Loucy (cell line): Measurements from ENCODE around the gene SATB2.

Experiments
- H2AFZ ChIP-seq: fragments of 200-600 bp; sonication (generic); 2 replicates; pipeline ENCODE4 v1.6.0; 2016; ENCODE audit warnings: antibody characterized with exemption, mild to moderate bottlenecking, low read length, moderate library complexity
- H3F3A ChIP-seq: fragments of 200-600 bp; 2 replicates; pipeline ENCODE4 v1.6.0; 2016; ENCODE audit warnings: antibody characterized with exemption, low read depth, mild to moderate bottlenecking
- H3K27me3 ChIP-seq: fragments of 200-600 bp; sonication (generic); 2 replicates; pipeline ENCODE4 v1.6.1; 2014; ENCODE audit warnings: low read length, mild to moderate bottlenecking; ENCODE audit not compliant: insufficient read depth, poor library complexity, severe bottlenecking
- H3K36me3 ChIP-seq: fragments of 200-600 bp; sonication (generic); 2 replicates; pipeline ENCODE4 v1.6.1; 2016; ENCODE audit warnings: low read length; ENCODE audit not compliant: insufficient read depth
- H3K4me1 ChIP-seq: fragments of 200-600 bp; sonication (generic); 2 replicates; pipeline ENCODE4 v1.5.1; 2014; ENCODE audit warnings: low read length, mild to moderate bottlenecking; ENCODE audit not compliant: insufficient read depth, poor library complexity, severe bottlenecking
- H3K4me2 ChIP-seq: fragments of 200-600 bp; sonication (generic); 2 replicates; pipeline ENCODE4 v1.6.0; 2014; ENCODE audit warnings: antibody characterized with exemption, low read length, low read depth, mild to moderate bottlenecking; ENCODE audit not compliant: poor library complexity, severe bottlenecking
- H3K4me3 ChIP-seq: fragments of 200-600 bp; sonication (generic); 2 replicates; pipeline ENCODE4 v1.5.1; 2014; ENCODE audit warnings: low read length, mild to moderate bottlenecking, mixed read lengths; ENCODE audit not compliant: poor library complexity, severe bottlenecking
- H3K79me2 ChIP-seq: fragments of 200-600 bp; sonication (generic); 2 replicates; pipeline ENCODE4 v1.6.1; 2014; ENCODE audit warnings: low read length; ENCODE audit not compliant: insufficient read depth
- H3K9ac ChIP-seq: fragments of 200-600 bp; sonication (generic); 2 replicates; pipeline ENCODE4 v1.6.0; 2014; ENCODE audit warnings: mild to moderate bottlenecking, low read depth, low read length, moderate library complexity; ENCODE audit not compliant: poor library complexity, severe bottlenecking
- H3K9me2 ChIP-seq: fragments of 200-600 bp; sonication (generic); replicated peaks from 2 replicates; pipeline ENCODE4 v1.6.1; 2016; ENCODE audit warnings: low read depth, low read length, mixed read lengths
- H3K9me3 ChIP-seq: fragments of 200-600 bp; sonication (generic); 2 replicates; pipeline ENCODE4 v1.6.1; 2014; ENCODE audit warnings: mild to moderate bottlenecking, antibody characterized with exemption, low read length, low read depth; ENCODE audit not compliant: insufficient read depth
- H4K20me1 ChIP-seq: fragments of 200-600 bp; sonication (generic); 2 replicates; pipeline ENCODE4 v1.6.0; 2014; ENCODE audit warnings: antibody characterized with exemption, low read length, mild to moderate bottlenecking; ENCODE audit not compliant: insufficient read depth, poor library complexity, severe bottlenecking
- EZH2phosphoT487 ChIP-seq: fragments of 200-600 bp; IDR thresholded peaks from 2 replicates; pipeline ENCODE4 v1.6.1; 2018; ENCODE audit warnings: antibody characterized with exemption, mild to moderate bottlenecking, moderate library complexity, borderline replicate concordance
- TF ChIP-seq, protein P1 (sequence below): fragments of 200-600 bp; sonication (generic); conservative IDR thresholded peaks from 2 replicates; pipeline ENCODE4 v1.5.1; 2014; ENCODE audit warnings: mild to moderate bottlenecking, antibody characterized with exemption, low read length

Gene SATB2

DNA sequence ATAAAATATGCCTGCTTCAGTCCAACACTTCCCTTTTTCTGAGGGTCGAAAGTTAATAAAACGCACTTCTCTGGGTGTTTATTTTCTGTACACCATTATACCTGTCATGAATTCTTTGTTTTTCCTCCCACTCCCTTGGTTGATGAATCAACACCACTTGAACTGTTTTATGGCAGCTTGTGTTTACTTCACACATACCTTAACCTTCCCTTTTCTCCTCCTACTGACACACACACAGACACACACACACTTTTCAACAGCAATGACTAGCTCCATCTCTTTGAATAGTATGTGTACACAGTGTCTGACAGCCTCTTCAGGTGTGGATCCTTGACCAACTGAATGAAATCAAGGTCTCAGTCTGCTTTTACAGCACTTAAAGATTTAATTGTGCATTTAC, 91.3 kb downstream of the SATB2 start:
- H4K20me1 ChIP-seq, result no peaks in the 10 kb centered on the region
- H3K79me2 ChIP-seq, result no peaks in the 10 kb centered on the region
- TF ChIP-seq, protein P1, sequence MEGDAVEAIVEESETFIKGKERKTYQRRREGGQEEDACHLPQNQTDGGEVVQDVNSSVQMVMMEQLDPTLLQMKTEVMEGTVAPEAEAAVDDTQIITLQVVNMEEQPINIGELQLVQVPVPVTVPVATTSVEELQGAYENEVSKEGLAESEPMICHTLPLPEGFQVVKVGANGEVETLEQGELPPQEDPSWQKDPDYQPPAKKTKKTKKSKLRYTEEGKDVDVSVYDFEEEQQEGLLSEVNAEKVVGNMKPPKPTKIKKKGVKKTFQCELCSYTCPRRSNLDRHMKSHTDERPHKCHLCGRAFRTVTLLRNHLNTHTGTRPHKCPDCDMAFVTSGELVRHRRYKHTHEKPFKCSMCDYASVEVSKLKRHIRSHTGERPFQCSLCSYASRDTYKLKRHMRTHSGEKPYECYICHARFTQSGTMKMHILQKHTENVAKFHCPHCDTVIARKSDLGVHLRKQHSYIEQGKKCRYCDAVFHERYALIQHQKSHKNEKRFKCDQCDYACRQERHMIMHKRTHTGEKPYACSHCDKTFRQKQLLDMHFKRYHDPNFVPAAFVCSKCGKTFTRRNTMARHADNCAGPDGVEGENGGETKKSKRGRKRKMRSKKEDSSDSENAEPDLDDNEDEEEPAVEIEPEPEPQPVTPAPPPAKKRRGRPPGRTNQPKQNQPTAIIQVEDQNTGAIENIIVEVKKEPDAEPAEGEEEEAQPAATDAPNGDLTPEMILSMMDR, result no peak
- no peak for TF ChIP-seq EZH2phosphoT487
- H3K4me2 ChIP-seq, result no peak overlapping the region
- H3K4me3 ChIP-seq, result no peak overlapping the region
- H3K4me1 ChIP-seq, result peaks cover 4% of the 10 kb centered on the region
- H3K9me2 ChIP-seq, result no peaks in the 10 kb centered on the region
- no peaks in the 10 kb centered on the region for H3F3A ChIP-seq
- no peak overlapping the region for H2AFZ ChIP-seq
- H3K9ac ChIP-seq, result no peak overlapping the region
- no peaks in the 10 kb centered on the region for H3K36me3 ChIP-seq
- H3K27me3 ChIP-seq, result no peaks in the 10 kb centered on the region
- no peaks in the 10 kb centered on the region for H3K9me3 ChIP-seq

DNA sequence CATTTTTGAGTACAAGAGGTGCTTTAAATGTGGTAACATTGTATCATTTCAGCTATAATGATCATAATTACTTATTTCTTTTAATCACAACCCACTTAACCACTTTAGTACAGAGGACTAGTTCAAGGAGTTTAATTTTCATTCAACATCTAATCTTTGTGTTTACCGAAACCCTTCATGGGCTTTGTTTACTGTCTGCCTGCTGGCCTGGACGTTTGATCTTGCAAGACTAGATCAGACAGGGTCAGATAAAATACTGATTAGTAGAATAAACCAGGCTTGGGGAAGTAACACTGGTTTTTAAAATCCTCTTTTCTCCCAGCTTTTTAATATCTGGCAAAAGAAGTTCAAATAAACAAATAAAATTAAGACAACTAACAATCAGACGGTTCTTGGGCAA, 93.6 kb downstream of the SATB2 start:
- Histone ChIP-seq H4K20me1 (no peaks in the 10 kb centered on the region), H3K4me3 (no peak overlapping the region), H3K27me3 (no peaks in the 10 kb centered on the region), H3K9ac (no peak overlapping the region), H3K4me2 (no peak overlapping the region), H3K9me3 (no peaks in the 10 kb centered on the region), H3K9me2 (no peaks in the 10 kb centered on the region), H3K4me1 (no peaks in the 10 kb centered on the region), H3F3A (no peaks in the 10 kb centered on the region), H2AFZ (no peak overlapping the region), H3K36me3 (no peaks in the 10 kb centered on the region), H3K79me2 (no peaks in the 10 kb centered on the region)
- TF ChIP-seq, protein P1, result no peak
- no peak for TF ChIP-seq EZH2phosphoT487

DNA sequence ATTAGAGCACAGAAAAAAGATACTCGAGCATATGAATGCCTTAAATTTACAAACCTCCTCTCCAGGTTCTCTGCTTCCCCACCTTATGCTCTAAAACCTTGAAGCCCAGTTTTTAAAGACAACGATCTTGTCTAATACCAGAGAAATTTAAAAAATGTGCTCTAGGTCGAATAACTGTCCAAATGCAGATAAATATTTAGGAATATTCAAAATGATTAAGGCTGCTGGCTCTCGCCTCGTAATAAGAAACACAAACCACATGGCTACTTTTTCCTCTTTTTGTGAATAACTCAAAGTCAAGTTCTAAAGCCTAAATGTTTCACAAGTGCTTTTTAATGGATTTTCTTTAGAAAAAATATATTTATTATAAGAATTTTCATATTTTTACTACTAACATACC, 101.3 kb downstream of the SATB2 start:
- H3F3A ChIP-seq, result no peaks in the 10 kb centered on the region
- no peaks in the 10 kb centered on the region for H3K79me2 ChIP-seq
- H3K9ac ChIP-seq, result no peak overlapping the region
- H3K4me2 ChIP-seq, result no peak overlapping the region
- H3K36me3 ChIP-seq, result no peaks in the 10 kb centered on the region
- H3K9me2 ChIP-seq, result no peaks in the 10 kb centered on the region
- H3K4me3 ChIP-seq, result no peak overlapping the region
- H3K9me3 ChIP-seq, result no peaks in the 10 kb centered on the region
- no peaks in the 10 kb centered on the region for H4K20me1 ChIP-seq
- H2AFZ ChIP-seq, result no peak overlapping the region
- TF ChIP-seq, protein P1, result no peak
- no peak for TF ChIP-seq EZH2phosphoT487
- no peaks in the 10 kb centered on the region for H3K4me1 ChIP-seq
- no peaks in the 10 kb centered on the region for H3K27me3 ChIP-seq
